PC-3 (cell line): ENCODE results near the gene TAS1R3. TPM values are rescaled to one million over a fixed set of nuclear protein-coding genes. Genes with fewer than 3 reads are reported as not detected.

Experiments used
- ATAC-seq: fragments of 200-7000 bp; cut with Tn5 transposase; 2 replicates; pipeline ENCODE4 v1.9.1; 2020; ENCODE audit warnings: mild to moderate bottlenecking, moderate library complexity
- BruUV-seq: library from RNA; stranded (reverse); fragments of 400-500 nt; replicated peaks from 2 replicates; lab custom pipeline; 2021; lab: Mats Ljungman, UMichigan
- CTCF ChIA-PET: fragments of 300-600 bp; sonication (Branson Sonifier 250); formaldehyde crosslinking; loops from one replicate; lab custom pipeline; 2022; ENCODE audit warnings: antibody characterized with exemption; lab: Charles Lee
- POLR2A ChIA-PET: fragments of 300-600 bp; sonication (Branson Sonifier 250); formaldehyde crosslinking; loops from one replicate; lab custom pipeline; 2022; ENCODE audit warnings: antibody characterized with exemption; ENCODE audit not compliant: unreplicated experiment; lab: Charles Lee
- DNase-seq: peaks from one replicate; pipeline ENCODE4 v3.0.0-alpha.2; 2015
- H2AFZ ChIP-seq: fragments of 300-600 bp; sonication (generic); 2 replicates; pipeline ENCODE4 v1.6.0; 2016; ENCODE audit warnings: antibody characterized with exemption, low read length
- H3F3A ChIP-seq: fragments of 300-600 bp; sonication (generic); one replicate; pipeline ENCODE4 v1.6.0; 2017; ENCODE audit warnings: antibody characterized with exemption, low read length, control low read depth, mild to moderate bottlenecking; ENCODE audit not compliant: unreplicated experiment
- H3K27ac ChIP-seq: fragments of 300-600 bp; sonication (generic); 2 replicates; pipeline ENCODE4 v1.5.1; 2016; ENCODE audit warnings: mild to moderate bottlenecking, low read length
- H3K27me3 ChIP-seq: fragments of 300-600 bp; sonication (generic); 2 replicates; pipeline ENCODE4 v1.6.1; 2016; ENCODE audit warnings: low read length, mixed read lengths
- H3K36me3 ChIP-seq: fragments of 300-600 bp; sonication (generic); 2 replicates; pipeline ENCODE4 v1.6.1; 2016; ENCODE audit warnings: low read depth, mixed run types, low read length, mixed read lengths
- H3K4me1 ChIP-seq: fragments of 300-600 bp; sonication (generic); 2 replicates; pipeline ENCODE4 v1.5.1; 2016; ENCODE audit warnings: low read length; ENCODE audit not compliant: insufficient read depth
- H3K4me2 ChIP-seq: fragments of 300-600 bp; sonication (generic); 2 replicates; pipeline ENCODE4 v1.6.0; 2016; ENCODE audit warnings: low read length
- H3K4me3 ChIP-seq: fragments of 300-600 bp; sonication (generic); 2 replicates; pipeline ENCODE4 v1.5.1; 2016; ENCODE audit warnings: mild to moderate bottlenecking, low read length, mixed read lengths
- H3K79me2 ChIP-seq: fragments of 300-600 bp; sonication (generic); 2 replicates; pipeline ENCODE4 v1.6.1; 2017; ENCODE audit warnings: low read length, mixed read lengths
- H3K9ac ChIP-seq: fragments of 300-600 bp; sonication (generic); 2 replicates; pipeline ENCODE4 v1.6.0; 2016; ENCODE audit warnings: mild to moderate bottlenecking, low read length
- H3K9me2 ChIP-seq: fragments of 300-600 bp; sonication (generic); replicated peaks from 2 replicates; pipeline ENCODE4 v1.6.1; 2016; ENCODE audit warnings: mixed run types, low read length, mixed read lengths
- H3K9me3 ChIP-seq: fragments of 300-600 bp; sonication (generic); 2 replicates; pipeline ENCODE4 v1.6.1; 2016; ENCODE audit warnings: low read length, mixed read lengths
- H4K20me1 ChIP-seq: fragments of 300-600 bp; sonication (generic); 2 replicates; pipeline ENCODE4 v1.6.1; 2016; ENCODE audit warnings: low read length, mixed read lengths
- CTCF ChIP-seq: fragments of 300-600 bp; sonication (generic); conservative IDR thresholded peaks from 2 replicates; pipeline ENCODE4 v1.5.1; 2017; ENCODE audit warnings: antibody characterized with exemption, low read depth, mild to moderate bottlenecking, low read length
- EZH2 ChIP-seq: fragments of 300-600 bp; sonication (generic); IDR thresholded peaks from one replicate; pipeline ENCODE4 v1.6.1; 2017; ENCODE audit warnings: antibody characterized with exemption, mild to moderate bottlenecking, low read length; ENCODE audit not compliant: unreplicated experiment
- EZH2phosphoT487 ChIP-seq: fragments of 300-600 bp; sonication (generic); IDR thresholded peaks from 2 replicates; pipeline ENCODE4 v1.6.1; 2018; ENCODE audit warnings: mild to moderate bottlenecking, antibody characterized with exemption, low read length, borderline replicate concordance
- intact Hi-C: fragments of 100-400 bp; cut with micrococcal nuclease; formaldehyde crosslinking; loops from 2 replicates; pipeline ENCODE4 v1.9.0; 2023
- total RNA-seq: library from RNA; depleted of rRNA; stranded (reverse); fragments of >200 nt; gene quantifications from 2 replicates; pipeline ENCODE4 v1.2.3, GENCODE V29; 2014

Gene TAS1R3
- total RNA-seq, 1 experiment from 2014 or later: 1.9 TPM

GRCh38 chr1:1292442-1292779 is 38.7 kb upstream of the TAS1R3 start:
- no peak for DNase-seq
- intact Hi-C loops: loop anchor here (2.0 to 5.0 kb wide), 2 partner anchors 55 to 170 kb away; no protein-coding TSS in a partner anchor
- Histone ChIP-seq H3K9me2 (no peaks in the 10 kb centered on the region), H3K27ac (no peak overlapping the region), H3K4me3 (no peak overlapping the region), H3K9me3 (no peaks in the 10 kb centered on the region), H3K27me3 (no peaks in the 10 kb centered on the region), H4K20me1 (no peaks in the 10 kb centered on the region), H3K36me3 (no peaks in the 10 kb centered on the region), H3F3A (no peaks in the 10 kb centered on the region), H2AFZ (no peak overlapping the region), H3K9ac (no peak overlapping the region), H3K4me1 (peaks cover 12% of the 10 kb centered on the region), H3K4me2 (no peak overlapping the region), H3K79me2 (no peaks in the 10 kb centered on the region)
- no peak for TF ChIP-seq EZH2
- TF ChIP-seq EZH2phosphoT487: no peak
- TF ChIP-seq CTCF: no peak
- ChIA-PET CTCF (interaction anchor here (0.6 to 2.0 kb wide), 12 partner anchors 8 to 309 kb away, joined by 3 to 26 read pairs (median 4); partner anchors contain the start of gene RNF223), POLR2A (no interaction called here)
- BruUV-seq: no TSS peak
- ATAC-seq: no peak

GRCh38 chr1:1292851-1293250 is 38.2 kb upstream of the TAS1R3 start:
- Histone ChIP-seq H4K20me1 (no peaks in the 10 kb centered on the region), H3K4me1 (peaks cover 12% of the 10 kb centered on the region), H3K36me3 (no peaks in the 10 kb centered on the region), H3K9me2 (no peaks in the 10 kb centered on the region), H3K27ac (no peak overlapping the region), H3K9ac (no peak overlapping the region), H2AFZ (no peak overlapping the region), H3F3A (no peaks in the 10 kb centered on the region), H3K4me2 (no peak overlapping the region), H3K4me3 (no peak overlapping the region), H3K9me3 (no peaks in the 10 kb centered on the region), H3K27me3 (no peaks in the 10 kb centered on the region), H3K79me2 (no peaks in the 10 kb centered on the region)
- DNase-seq (no peak), ATAC-seq (no peak)
- ChIA-PET POLR2A (no interaction called here), CTCF (interaction anchor here (0.6 to 1.9 kb wide), 2 partner anchors 17 to 34 kb away, joined by 3 to 5 read pairs; no protein-coding TSS in a partner anchor)
- intact Hi-C loops: loop anchor here (2.0 to 5.0 kb wide), 2 partner anchors 56 to 170 kb away; no protein-coding TSS in a partner anchor
- no peak for TF ChIP-seq EZH2
- no peak for TF ChIP-seq EZH2phosphoT487
- TF ChIP-seq CTCF: no peak
- no TSS peak for BruUV-seq
